ENCODE data around the gene CYRIA.

- TF ChIP-seq CTCF (conservative IDR thresholded peaks at IDR 0.05; ENCODE audit: low read depth, low read length): no peak
- no peak for TF ChIP-seq EZH2 (IDR thresholded peaks at IDR 0.05; ENCODE audit: borderline replicate concordance, low read depth, low read length, poor library complexity, severe bottlenecking)
Measured at GRCh38 chr2:16630463-16630862, 35.2 kb downstream of the CYRIA start.
